ENCODE data around the gene PRKN. TPM values are rescaled to one million over a fixed set of nuclear protein-coding genes. Genes with fewer than 3 reads are reported as not detected.

The PRKN gene
- total RNA-seq, 4 donors from 2014 or later = 4.4 to 669 (median 10.5) TPM

- Histone ChIP-seq H3K36me3 (no peaks in the 10 kb centered on the region), H3K9me3 (no peaks in the 10 kb centered on the region), H3K4me3 (no peak overlapping the region), H3K27me3 (no peaks in the 10 kb centered on the region), H3K4me1 (no peaks in the 10 kb centered on the region), H3K27ac (no peak overlapping the region)
- TF ChIP-seq POLR2A (IDR thresholded peaks at IDR 0.05) (no peak), CTCF (IDR thresholded peaks at IDR 0.05) (no peak)
- DNase-seq = no peak
Measured at GRCh38 chr6:162602759-162603158, 124.8 kb downstream of the PRKN start.

GRCh38 chr6:162596676-162597075, 130.9 kb downstream of the PRKN start:
- Histone ChIP-seq H3K27me3 (no peaks in the 10 kb centered on the region), H3K4me3 (no peak overlapping the region), H3K9me3 (no peaks in the 10 kb centered on the region), H3K4me1 (no peaks in the 10 kb centered on the region), H3K36me3 (no peaks in the 10 kb centered on the region), H3K27ac (no peak overlapping the region)
- TF ChIP-seq CTCF (IDR thresholded peaks at IDR 0.05) = no peak
- no peak for TF ChIP-seq POLR2A (IDR thresholded peaks at IDR 0.05)
- DNase-seq = no peak

GRCh38 chr6:162591517-162591916, 136.0 kb downstream of the PRKN start:
- TF ChIP-seq POLR2A (IDR thresholded peaks at IDR 0.05) (no peak), CTCF (IDR thresholded peaks at IDR 0.05) (no peak)
- no peak overlapping the region for H3K4me3 ChIP-seq
- H3K36me3 ChIP-seq = no peaks in the 10 kb centered on the region
- H3K4me1 ChIP-seq = no peaks in the 10 kb centered on the region
- DNase-seq = no peak
- no peaks in the 10 kb centered on the region for H3K27me3 ChIP-seq
- H3K9me3 ChIP-seq = no peaks in the 10 kb centered on the region
- H3K27ac ChIP-seq = no peak overlapping the region

GRCh38 chr6:162581988-162582780, 145.4 kb downstream of the PRKN start:
- TF ChIP-seq POLR2A (IDR thresholded peaks at IDR 0.05) (no peak), CTCF (IDR thresholded peaks at IDR 0.05) (no peak)
- H3K4me1 ChIP-seq = no peaks in the 10 kb centered on the region
- no peaks in the 10 kb centered on the region for H3K36me3 ChIP-seq

GRCh38 chr6:162580619-162581018, 146.9 kb downstream of the PRKN start:
- TF ChIP-seq CTCF (IDR thresholded peaks at IDR 0.05) (no peak), POLR2A (IDR thresholded peaks at IDR 0.05) (no peak)
- Histone ChIP-seq H3K36me3 (no peaks in the 10 kb centered on the region), H3K9me3 (no peaks in the 10 kb centered on the region), H3K4me1 (no peaks in the 10 kb centered on the region), H3K27ac (no peak overlapping the region), H3K4me3 (no peak overlapping the region), H3K27me3 (no peaks in the 10 kb centered on the region)
- no peak for DNase-seq

More at GRCh38 chr6:162581988-162582780, 145.4 kb downstream of the PRKN start:
- Histone ChIP-seq H3K27ac (no peak overlapping the region), H3K9me3 (no peaks in the 10 kb centered on the region), H3K27me3 (no peaks in the 10 kb centered on the region), H3K4me3 (no peak overlapping the region)
- no peak for DNase-seq
